KOPT-K1 (cell line): Measurements from ENCODE around the gene ADGRF4.

Experiments
- H3K27ac ChIP-seq: fragments of 200-600 bp; sonication (generic); 2 replicates; pipeline ENCODE4 v1.5.1; 2016; ENCODE audit warnings: antibody characterized with exemption, mild to moderate bottlenecking, low read depth, low read length; ENCODE audit not compliant: poor library complexity, severe bottlenecking
- H3K36me3 ChIP-seq: fragments of 200-600 bp; sonication (generic); 2 replicates; pipeline ENCODE4 v1.5.1; 2017; ENCODE audit warnings: antibody characterized with exemption, mild to moderate bottlenecking, low read length, moderate library complexity; ENCODE audit not compliant: insufficient read depth
- H3K9me3 ChIP-seq: fragments of 200-600 bp; sonication (generic); 2 replicates; pipeline ENCODE4 v1.5.1; 2017; ENCODE audit warnings: antibody characterized with exemption, low read length, mild to moderate bottlenecking; ENCODE audit not compliant: insufficient read depth, poor library complexity, severe bottlenecking

The ADGRF4 gene

GRCh38 chr6:47713200-47713599 lies 14.8 kb downstream of the ADGRF4 start:
- no peaks in the 10 kb centered on the region for H3K9me3 ChIP-seq
- H3K36me3 ChIP-seq, result no peaks in the 10 kb centered on the region
- no peak overlapping the region for H3K27ac ChIP-seq

- H3K9me3 ChIP-seq, result no peaks in the 10 kb centered on the region
These were observed 16.4 kb downstream of the ADGRF4 start for GRCh38 chr6:47714802-47715201.

GRCh38 chr6:47715782-47716181 lies 17.4 kb downstream of the ADGRF4 start:
- Histone ChIP-seq H3K27ac (no peak overlapping the region), H3K9me3 (no peaks in the 10 kb centered on the region), H3K36me3 (no peaks in the 10 kb centered on the region)

More at GRCh38 chr6:47714802-47715201, 16.4 kb downstream of the ADGRF4 start:
- no peak overlapping the region for H3K27ac ChIP-seq
- no peaks in the 10 kb centered on the region for H3K36me3 ChIP-seq

- Histone ChIP-seq H3K27ac (no peak overlapping the region), H3K36me3 (no peaks in the 10 kb centered on the region), H3K9me3 (no peaks in the 10 kb centered on the region)
These were observed 17.8 kb downstream of the ADGRF4 start for GRCh38 chr6:47716207-47716606.

GRCh38 chr6:47718571-47718970 lies 20.2 kb downstream of the ADGRF4 start:
- Histone ChIP-seq H3K27ac (no peak overlapping the region), H3K9me3 (no peaks in the 10 kb centered on the region), H3K36me3 (no peaks in the 10 kb centered on the region)

- no peaks in the 10 kb centered on the region for H3K36me3 ChIP-seq
These were observed 22.8 kb downstream of the ADGRF4 start for GRCh38 chr6:47721189-47721588.

GRCh38 chr6:47722194-47722593 lies 23.8 kb downstream of the ADGRF4 start:
- H3K36me3 ChIP-seq, result no peaks in the 10 kb centered on the region
- H3K9me3 ChIP-seq, result peaks cover under 1% of the 10 kb centered on the region
- no peak overlapping the region for H3K27ac ChIP-seq

More at GRCh38 chr6:47721189-47721588, 22.8 kb downstream of the ADGRF4 start:
- Histone ChIP-seq H3K9me3 (no peaks in the 10 kb centered on the region), H3K27ac (no peak overlapping the region)

- Histone ChIP-seq H3K27ac (no peak overlapping the region), H3K36me3 (no peaks in the 10 kb centered on the region), H3K9me3 (peaks cover 7% of the 10 kb centered on the region)
These were observed 25.9 kb downstream of the ADGRF4 start for GRCh38 chr6:47724300-47724699.

- H3K27ac ChIP-seq, result no peak overlapping the region
- no peaks in the 10 kb centered on the region for H3K36me3 ChIP-seq
- H3K9me3 ChIP-seq, result peaks cover 7% of the 10 kb centered on the region
These were observed 29.0 kb downstream of the ADGRF4 start for GRCh38 chr6:47727391-47727790.

GRCh38 chr6:47729019-47729418 lies 30.6 kb downstream of the ADGRF4 start:
- H3K9me3 ChIP-seq, result peaks cover 7% of the 10 kb centered on the region
- H3K27ac ChIP-seq, result no peak overlapping the region
- H3K36me3 ChIP-seq, result no peaks in the 10 kb centered on the region

- peaks cover 7% of the 10 kb centered on the region for H3K9me3 ChIP-seq
- no peak overlapping the region for H3K27ac ChIP-seq
- H3K36me3 ChIP-seq, result no peaks in the 10 kb centered on the region
These were observed 31.1 kb downstream of the ADGRF4 start for GRCh38 chr6:47729457-47729856.

- no peaks in the 10 kb centered on the region for H3K36me3 ChIP-seq
- no peaks in the 10 kb centered on the region for H3K9me3 ChIP-seq
- H3K27ac ChIP-seq, result no peak overlapping the region
These were observed 35.6 kb downstream of the ADGRF4 start for GRCh38 chr6:47733879-47734558.

- H3K36me3 ChIP-seq, result no peaks in the 10 kb centered on the region
- H3K9me3 ChIP-seq, result no peaks in the 10 kb centered on the region
- no peak overlapping the region for H3K27ac ChIP-seq
These were observed 36.6 kb downstream of the ADGRF4 start for GRCh38 chr6:47734831-47735481.

- H3K36me3 ChIP-seq, result no peaks in the 10 kb centered on the region
- H3K9me3 ChIP-seq, result no peaks in the 10 kb centered on the region
- H3K27ac ChIP-seq, result no peak overlapping the region
These were observed 37.8 kb downstream of the ADGRF4 start for GRCh38 chr6:47736083-47736700.

- Histone ChIP-seq H3K36me3 (no peaks in the 10 kb centered on the region), H3K9me3 (no peaks in the 10 kb centered on the region), H3K27ac (no peak overlapping the region)
These were observed 39.0 kb downstream of the ADGRF4 start for GRCh38 chr6:47737406-47737805.
